Measurements from ENCODE around the gene PITPNM3. TPM values are rescaled to one million over a fixed set of nuclear protein-coding genes. Genes with fewer than 3 reads are reported as not detected.

PITPNM3 gene
- total and polyA plus RNA-seq, 2 of the 8 experiments (the other 6 are each of a cell fraction or from before 2014, with no cell fraction given) = 1.7 to 3.1 TPM

DNA sequence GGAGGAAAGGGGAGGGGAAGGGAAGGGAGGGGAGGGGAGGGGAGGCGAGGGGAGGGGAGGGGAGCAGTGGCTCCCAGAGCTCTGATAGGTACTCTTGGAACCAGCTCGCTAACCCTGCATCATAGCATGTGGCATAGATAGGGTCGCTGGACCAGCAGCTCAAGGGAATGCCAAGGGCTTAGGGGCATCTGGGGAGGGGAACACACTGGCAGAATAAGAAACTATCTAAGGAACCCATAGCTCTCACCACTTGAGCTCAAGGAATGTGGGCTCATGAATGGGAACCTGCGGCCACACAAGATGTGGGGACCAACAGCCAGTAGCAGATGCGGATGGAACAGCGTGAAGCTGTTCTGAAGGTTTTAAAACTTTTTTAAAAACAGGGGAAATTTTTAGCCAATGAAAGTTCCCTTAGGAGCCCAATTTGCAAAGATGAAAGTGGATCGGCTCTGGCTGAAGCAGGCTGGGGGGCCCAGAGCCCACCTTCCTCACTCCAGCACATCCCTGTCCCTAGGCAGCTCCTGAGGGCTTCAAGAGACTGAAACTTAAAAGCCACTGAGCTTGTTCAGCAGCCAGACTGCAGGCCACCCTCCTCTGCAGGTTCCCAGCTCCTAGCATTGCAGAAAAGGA lies 65.2 kb downstream of the PITPNM3 start (continued):
- no peak for TF ChIP-seq BRCA1 (IDR thresholded peaks at IDR 0.05; ENCODE audit: low read depth, low read length)
- TF ChIP-seq POLR2A (IDR thresholded peaks at IDR 0.05; ENCODE audit: control extremely low read depth in 1 of 2, low read depth in 2 of 2, low read length in 2 of 2) = no peak
